ENCODE results near the gene TLDC2. TPM values are rescaled to one million over a fixed set of nuclear protein-coding genes. Genes with fewer than 3 reads are reported as not detected.
"Not testable (repeated sequence)": the region's sequence is repeated elsewhere in the genome, so short reads cannot be mapped to it uniquely, and the experiment has no call there.

Gene TLDC2
- total RNA-seq, 4 donors from 2014 or later = 22.3 to 114 (median 70.1) TPM

- no peaks in the 10 kb centered on the region for H3K36me3 ChIP-seq
- no peaks in the 10 kb centered on the region for H3K9me3 ChIP-seq
- TF ChIP-seq POLR2A (IDR thresholded peaks at IDR 0.05) = no peak
- no peak for TF ChIP-seq CTCF (IDR thresholded peaks at IDR 0.05)
- no peak overlapping the region for H3K4me3 ChIP-seq
- peaks cover 0 to 27% (median 16%) of the 10 kb centered on the region in 4 donors for H3K4me1 ChIP-seq
- no peaks in the 10 kb centered on the region for H3K27me3 ChIP-seq
- DNase-seq = no peak
- no peak overlapping the region for H3K27ac ChIP-seq
Observed at GRCh38 chr20:36839150-36839549, 36.8 kb upstream of the TLDC2 start.

- H3K4me3 ChIP-seq, DNase-seq, H3K9me3 ChIP-seq, H3K36me3 ChIP-seq, H3K27me3 ChIP-seq: not testable (repeated sequence)
- Histone ChIP-seq H3K27ac (peak overlapping the region in 3 of 4 donors; percentile 61 to 85 (median 74)), H3K4me1 (peaks cover 0 to 19% (median 17%) of the 10 kb centered on the region in 4 donors)
Observed at GRCh38 chr20:36841030-36841429, 34.9 kb upstream of the TLDC2 start.

- H3K27me3 ChIP-seq = no peaks in the 10 kb centered on the region
- TF ChIP-seq CTCF (IDR thresholded peaks at IDR 0.05) = no peak
- TF ChIP-seq POLR2A (IDR thresholded peaks at IDR 0.05) = no peak
- H3K4me1 ChIP-seq = peaks cover 0 to 40% (median 21%) of the 10 kb centered on the region in 4 donors
- no peaks in the 10 kb centered on the region for H3K9me3 ChIP-seq
- H3K4me3 ChIP-seq = no peak overlapping the region
- no peaks in the 10 kb centered on the region for H3K36me3 ChIP-seq
- H3K27ac ChIP-seq = peak overlapping the region; percentile 53 to 92 (median 74)
- DNase-seq = no peak
Observed at GRCh38 chr20:36845288-36845971, 30.5 kb upstream of the TLDC2 start.

- TF ChIP-seq CTCF (IDR thresholded peaks at IDR 0.05) (no peak), POLR2A (IDR thresholded peaks at IDR 0.05) (no peak)
- H3K4me3 ChIP-seq = no peak overlapping the region
- DNase-seq = peak in 1 of 3 donors; percentile 75
- H3K27me3 ChIP-seq = no peaks in the 10 kb centered on the region
- peak overlapping the region; percentile 72 to 92 (median 83) for H3K27ac ChIP-seq
- no peaks in the 10 kb centered on the region for H3K36me3 ChIP-seq
- H3K9me3 ChIP-seq = no peaks in the 10 kb centered on the region
- H3K4me1 ChIP-seq = peaks cover 0 to 49% (median 22%) of the 10 kb centered on the region in 4 donors
Observed at GRCh38 chr20:36847009-36847709, 28.8 kb upstream of the TLDC2 start.

- H3K4me1 ChIP-seq = peaks cover 0 to 51% (median 22%) of the 10 kb centered on the region in 4 donors
- H3K36me3 ChIP-seq = no peaks in the 10 kb centered on the region
- no peak overlapping the region for H3K4me3 ChIP-seq
- peak overlapping the region; percentile 72 to 92 (median 84) for H3K27ac ChIP-seq
- no peak for DNase-seq
- TF ChIP-seq POLR2A (IDR thresholded peaks at IDR 0.05) = no peak
- TF ChIP-seq CTCF (IDR thresholded peaks at IDR 0.05) = no peak
- H3K27me3 ChIP-seq = no peaks in the 10 kb centered on the region
- no peaks in the 10 kb centered on the region for H3K9me3 ChIP-seq
Observed at GRCh38 chr20:36847710-36848040, 28.3 kb upstream of the TLDC2 start.

- Histone ChIP-seq H3K4me3 (no peak overlapping the region), H3K9me3 (no peaks in the 10 kb centered on the region), H3K4me1 (peaks cover 0 to 55% (median 19%) of the 10 kb centered on the region in 4 donors), H3K36me3 (no peaks in the 10 kb centered on the region), H3K27ac (peak overlapping the region; percentile 72 to 92 (median 84)), H3K27me3 (no peaks in the 10 kb centered on the region)
- TF ChIP-seq POLR2A (IDR thresholded peaks at IDR 0.05) (no peak), CTCF (IDR thresholded peaks at IDR 0.05) (no peak)
- DNase-seq = peak in 1 of 3 donors; percentile 63
Observed at GRCh38 chr20:36848078-36848660, 27.8 kb upstream of the TLDC2 start.

Measured in Peyer's patch (tissue), 4 donors.